Measurements from ENCODE around the gene COL5A2. TPM values are rescaled to one million over a fixed set of nuclear protein-coding genes. Genes with fewer than 3 reads are reported as not detected.

The COL5A2 gene
- total RNA-seq, 3 donors from 2014 or later, result 4.5 to 58.5 (median 31.8) TPM

- intact Hi-C loops (cut with DNase I, micrococcal nuclease), result no loop called here
- peaks cover 6% of the 10 kb centered on the region for H3K4me1 ChIP-seq (ENCODE audit: low read depth)
- DNase-seq (peak in 1 of 3 donors; percentile 43), ATAC-seq (peak; percentile 47)
- H3K36me3 ChIP-seq (ENCODE audit: low read depth), result no peaks in the 10 kb centered on the region
- TF ChIP-seq CTCF (IDR thresholded peaks at IDR 0.05), result no peak
- H3K4me3 ChIP-seq, result no peak overlapping the region
- H3K9me3 ChIP-seq, result no peaks in the 10 kb centered on the region
These were observed 30.9 kb upstream of the COL5A2 start for GRCh38 chr2:189210250-189211087.

- no peak for DNase-seq
- ATAC-seq, result no peak
- intact Hi-C loops (cut with DNase I, micrococcal nuclease), result no loop called here
These were observed 28.7 kb upstream of the COL5A2 start for GRCh38 chr2:189208254-189208653.

GRCh38 chr2:189204322-189204941 lies 24.9 kb upstream of the COL5A2 start:
- intact Hi-C loops (cut with DNase I, micrococcal nuclease), result no loop called here
- Histone ChIP-seq H3K4me1 (ENCODE audit: low read depth) (peaks cover 8% of the 10 kb centered on the region), H3K4me3 (no peak overlapping the region), H3K9me3 (no peaks in the 10 kb centered on the region), H3K36me3 (ENCODE audit: low read depth) (no peaks in the 10 kb centered on the region)
- ATAC-seq (no peak), DNase-seq (no peak)
- no peak for TF ChIP-seq CTCF (IDR thresholded peaks at IDR 0.05)

More at GRCh38 chr2:189208254-189208653, 28.7 kb upstream of the COL5A2 start:
- no peaks in the 10 kb centered on the region for H3K9me3 ChIP-seq
- TF ChIP-seq CTCF (IDR thresholded peaks at IDR 0.05), result no peak
- peaks cover 6% of the 10 kb centered on the region for H3K4me1 ChIP-seq (ENCODE audit: low read depth)
- no peaks in the 10 kb centered on the region for H3K36me3 ChIP-seq (ENCODE audit: low read depth)
- H3K4me3 ChIP-seq, result no peak overlapping the region

GRCh38 chr2:189203177-189203799 lies 23.7 kb upstream of the COL5A2 start:
- Histone ChIP-seq H3K4me3 (no peak overlapping the region), H3K9me3 (no peaks in the 10 kb centered on the region), H3K36me3 (ENCODE audit: low read depth) (no peaks in the 10 kb centered on the region), H3K4me1 (ENCODE audit: low read depth) (peaks cover 8% of the 10 kb centered on the region)
- ATAC-seq (peak; percentile 54), DNase-seq (no peak)
- TF ChIP-seq CTCF (IDR thresholded peaks at IDR 0.05), result no peak
- intact Hi-C loops (cut with DNase I, micrococcal nuclease), result no loop called here

GRCh38 chr2:189199797-189200196 lies 20.2 kb upstream of the COL5A2 start:
- Histone ChIP-seq H3K9me3 (no peaks in the 10 kb centered on the region), H3K4me3 (no peak overlapping the region), H3K36me3 (ENCODE audit: low read depth) (no peaks in the 10 kb centered on the region), H3K4me1 (ENCODE audit: low read depth) (peaks cover 8% of the 10 kb centered on the region)
- TF ChIP-seq CTCF (IDR thresholded peaks at IDR 0.05), result no peak
- ATAC-seq, result no peak
- intact Hi-C loops (cut with DNase I, micrococcal nuclease), result no loop called here
- DNase-seq, result no peak

Data from mucosa of descending colon (tissue), 3 donors.